ENCODE measurements around the gene CADM1.

CADM1 gene

DNA sequence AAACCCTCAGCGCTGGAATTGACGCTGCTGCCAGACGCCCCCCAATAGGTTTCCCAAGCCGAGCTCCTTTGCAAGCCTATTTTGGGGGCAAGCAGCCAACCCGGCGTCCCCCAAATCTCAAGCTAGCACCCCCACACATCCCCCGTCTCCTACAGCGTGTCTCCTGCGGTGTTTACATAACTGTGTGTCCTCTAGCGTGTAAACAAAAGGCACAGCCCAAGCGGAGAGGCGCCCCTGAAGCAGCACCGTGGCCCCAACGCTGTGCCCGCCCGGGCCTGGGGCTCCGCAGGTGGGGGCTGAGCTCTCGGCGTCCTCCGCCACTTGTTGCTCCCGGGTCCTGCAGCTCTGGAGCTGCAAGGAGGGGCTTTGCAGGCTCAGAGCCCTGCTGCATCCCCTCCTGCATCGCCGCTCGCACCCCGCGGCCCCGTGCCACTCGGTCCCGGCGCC is 1.6 kb downstream of the CADM1 start:
- Histone ChIP-seq H3K36me3 (replicated peaks) (no peaks in the 10 kb centered on the region), H3K4me1 (peaks cover 19% of the 10 kb centered on the region), H3K9me3 (no peaks in the 10 kb centered on the region), H3K27me3 (ENCODE audit: low read depth) (peaks cover 31% of the 10 kb centered on the region), H3K4me3 (peak overlapping the region; percentile 46)
- in situ Hi-C loops (cut with MboI; ENCODE audit: low sequenced_read_pairs) = no loop called here
- no peak for DNase-seq (ENCODE audit: low spot score in 2 of 2)

DNA sequence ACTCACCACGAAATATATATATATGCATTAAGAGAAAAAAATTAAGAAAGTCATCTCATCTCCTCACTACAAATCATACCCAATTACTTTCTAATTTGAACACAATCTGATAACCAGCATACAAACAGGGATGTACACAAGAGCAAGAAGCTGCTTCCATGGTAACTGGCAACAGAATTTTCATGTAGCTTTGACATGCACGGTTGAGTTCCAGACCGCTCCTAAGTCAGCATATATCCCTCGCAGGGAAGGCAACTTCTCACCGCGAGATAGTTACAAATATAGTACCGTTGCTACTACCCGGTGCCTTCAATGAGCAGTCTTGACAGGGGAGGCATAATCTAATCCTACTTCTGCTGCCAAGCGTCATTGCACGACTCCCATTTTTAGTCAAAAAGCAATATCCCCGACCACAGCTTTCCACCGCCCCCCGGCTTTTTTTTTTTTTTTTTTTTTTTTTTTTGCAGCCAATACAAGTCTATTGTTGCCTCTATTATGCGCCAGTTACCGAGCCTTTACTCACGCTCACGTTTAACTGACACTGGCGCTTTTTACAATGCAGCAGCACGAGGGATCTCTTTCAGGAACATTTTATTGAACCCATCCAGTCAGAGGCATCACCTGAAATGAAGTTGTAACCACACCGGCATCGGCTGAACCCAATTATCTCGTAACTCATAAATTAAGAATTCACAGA is 2.2 kb downstream of the CADM1 start:
- peaks cover 22% of the 10 kb centered on the region for H3K4me1 ChIP-seq
- peak; percentile 9 to 18 for DNase-seq (ENCODE audit: low spot score in 2 of 2)
- peaks cover 25% of the 10 kb centered on the region for H3K27me3 ChIP-seq (ENCODE audit: low read depth)
- no peaks in the 10 kb centered on the region for H3K36me3 ChIP-seq (replicated peaks)
- in situ Hi-C loops (cut with MboI; ENCODE audit: low sequenced_read_pairs) = no loop called here
- peak overlapping the region; percentile 46 for H3K4me3 ChIP-seq
- H3K9me3 ChIP-seq = no peaks in the 10 kb centered on the region

DNA sequence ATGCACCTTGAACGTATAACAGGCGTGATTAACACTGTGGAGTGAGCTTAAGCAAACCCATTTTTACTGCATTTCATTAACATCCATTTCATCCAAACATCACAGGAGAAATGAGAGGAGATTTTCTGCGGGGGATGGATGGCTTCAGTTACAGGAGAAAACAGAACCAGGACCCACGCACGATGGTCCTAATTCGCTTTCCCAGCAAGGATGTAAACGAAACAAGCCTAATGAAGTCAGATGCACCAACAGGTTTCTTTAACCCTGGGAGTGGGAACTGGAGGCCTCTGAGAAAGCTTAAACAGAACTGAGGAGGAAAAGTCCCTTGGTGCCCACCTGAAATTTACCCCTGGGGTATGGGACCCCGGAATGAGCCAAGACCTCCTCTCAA is 2.7 kb downstream of the CADM1 start:
- peaks cover 22% of the 10 kb centered on the region for H3K4me1 ChIP-seq
- H3K27me3 ChIP-seq (ENCODE audit: low read depth) = peaks cover 19% of the 10 kb centered on the region
- in situ Hi-C loops (cut with MboI; ENCODE audit: low sequenced_read_pairs) = no loop called here
- no peaks in the 10 kb centered on the region for H3K36me3 ChIP-seq (replicated peaks)
- H3K4me3 ChIP-seq = no peak overlapping the region
- DNase-seq (ENCODE audit: low spot score in 2 of 2) = no peak
- no peaks in the 10 kb centered on the region for H3K9me3 ChIP-seq

DNA sequence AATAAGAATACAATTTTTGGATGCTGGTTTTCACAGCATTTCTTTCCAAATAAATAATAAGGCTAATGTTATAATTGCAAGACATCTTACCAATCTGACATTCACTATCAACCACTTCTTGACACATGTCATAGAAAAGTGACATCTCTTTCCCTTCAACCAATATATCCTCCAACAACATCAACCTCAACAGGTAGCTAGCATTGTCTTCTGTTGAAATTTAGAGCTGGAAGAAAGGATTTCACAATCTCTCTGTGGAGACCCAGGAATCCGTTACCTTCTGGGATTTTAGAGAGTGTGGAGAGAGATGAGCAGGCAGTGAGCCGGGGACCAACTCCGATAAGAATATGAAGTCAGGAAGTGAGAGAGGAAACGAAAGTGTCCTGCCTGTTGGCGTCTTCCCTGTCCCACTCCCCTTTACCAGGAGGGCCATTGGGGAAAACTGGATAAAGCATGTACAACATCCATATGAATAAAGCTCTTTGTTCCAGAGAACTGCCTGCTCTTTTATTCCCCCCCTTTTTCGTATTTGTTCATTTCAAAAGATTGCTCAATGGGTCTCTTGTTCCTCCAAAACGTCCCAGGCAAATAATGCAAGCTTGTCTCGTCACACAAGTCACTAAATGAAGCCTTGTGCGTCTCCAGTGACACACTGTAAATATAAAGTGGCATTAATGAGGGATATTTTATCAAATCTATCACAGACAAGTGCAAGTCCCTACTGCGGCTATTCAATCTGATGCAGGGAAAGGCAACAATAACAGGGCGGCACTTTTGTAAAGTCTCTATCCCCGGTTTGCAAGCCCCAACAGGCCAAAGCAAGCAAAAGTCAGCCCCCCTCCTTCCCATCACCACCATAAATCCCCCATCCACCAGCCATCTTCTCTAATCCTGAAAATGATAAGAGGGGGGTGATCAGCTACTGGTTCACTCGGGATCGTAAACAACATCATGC is 3.4 kb downstream of the CADM1 start:
- H3K4me3 ChIP-seq = 0 out of 2 replicates have a peak overlapping the region, but pooled peaks have one; percentile 4
- H3K4me1 ChIP-seq = peaks cover 22% of the 10 kb centered on the region
- H3K36me3 ChIP-seq (replicated peaks) = no peaks in the 10 kb centered on the region
- no peaks in the 10 kb centered on the region for H3K9me3 ChIP-seq
- peaks cover 17% of the 10 kb centered on the region for H3K27me3 ChIP-seq (ENCODE audit: low read depth)
- in situ Hi-C loops (cut with MboI; ENCODE audit: low sequenced_read_pairs) = no loop called here
- DNase-seq (ENCODE audit: low spot score in 2 of 2) = peak; percentile 26 to 66

DNA sequence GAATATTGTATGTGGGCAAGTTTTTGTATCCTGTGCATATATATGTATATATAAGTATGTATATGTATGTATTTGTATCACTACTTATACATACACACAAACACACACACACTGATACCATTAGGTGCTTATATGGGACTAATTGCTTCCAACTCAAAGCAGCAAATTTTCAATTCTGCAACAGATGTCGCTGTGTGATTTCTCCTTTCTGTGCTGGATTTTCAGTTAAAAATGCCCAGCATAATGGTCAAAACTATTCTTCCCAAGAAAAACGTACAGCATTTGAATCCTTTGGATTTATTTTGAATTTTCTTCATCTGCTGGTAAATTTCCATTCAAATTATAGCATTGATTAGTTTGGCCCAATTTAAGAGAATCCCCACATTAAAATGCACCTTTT is 4.3 kb downstream of the CADM1 start:
- no peak for DNase-seq (ENCODE audit: low spot score in 2 of 2)
- Histone ChIP-seq H3K36me3 (replicated peaks) (no peaks in the 10 kb centered on the region), H3K4me3 (no peak overlapping the region), H3K27me3 (ENCODE audit: low read depth) (peaks cover 13% of the 10 kb centered on the region), H3K9me3 (no peaks in the 10 kb centered on the region), H3K4me1 (peaks cover 22% of the 10 kb centered on the region)
- in situ Hi-C loops (cut with MboI; ENCODE audit: low sequenced_read_pairs) = no loop called here

DNA sequence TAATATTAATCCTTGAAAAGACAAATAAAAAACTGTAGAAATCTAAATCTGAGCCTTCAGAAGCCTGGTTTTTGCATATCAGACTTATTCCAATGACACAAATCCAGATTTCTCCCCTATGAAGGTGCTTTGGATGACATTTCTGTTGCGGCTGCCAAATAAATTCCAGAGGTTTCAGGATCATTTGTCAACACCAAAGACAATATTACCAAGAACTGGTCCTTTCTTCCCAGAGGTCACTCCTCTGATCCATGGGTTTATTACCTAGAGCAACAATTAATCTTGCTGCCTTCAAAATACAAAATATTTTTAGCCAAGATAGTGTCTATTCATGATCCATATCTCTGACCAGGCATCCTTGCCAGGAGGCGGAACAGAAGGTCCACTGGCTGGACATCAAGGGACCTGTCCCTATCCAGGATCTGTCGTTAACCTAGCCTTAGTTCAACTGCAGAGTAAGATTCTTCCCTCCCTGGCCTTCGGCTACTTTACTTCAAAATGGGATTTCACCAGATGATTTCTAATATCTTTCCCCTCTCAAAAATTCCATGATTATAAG is 4.9 kb downstream of the CADM1 start:
- H3K4me3 ChIP-seq = no peak overlapping the region
- in situ Hi-C loops (cut with MboI; ENCODE audit: low sequenced_read_pairs) = no loop called here
- peaks cover 22% of the 10 kb centered on the region for H3K4me1 ChIP-seq
- no peaks in the 10 kb centered on the region for H3K9me3 ChIP-seq
- DNase-seq (ENCODE audit: low spot score in 2 of 2) = no peak
- H3K36me3 ChIP-seq (replicated peaks) = no peaks in the 10 kb centered on the region
- H3K27me3 ChIP-seq (ENCODE audit: low read depth) = peaks cover 13% of the 10 kb centered on the region

DNA sequence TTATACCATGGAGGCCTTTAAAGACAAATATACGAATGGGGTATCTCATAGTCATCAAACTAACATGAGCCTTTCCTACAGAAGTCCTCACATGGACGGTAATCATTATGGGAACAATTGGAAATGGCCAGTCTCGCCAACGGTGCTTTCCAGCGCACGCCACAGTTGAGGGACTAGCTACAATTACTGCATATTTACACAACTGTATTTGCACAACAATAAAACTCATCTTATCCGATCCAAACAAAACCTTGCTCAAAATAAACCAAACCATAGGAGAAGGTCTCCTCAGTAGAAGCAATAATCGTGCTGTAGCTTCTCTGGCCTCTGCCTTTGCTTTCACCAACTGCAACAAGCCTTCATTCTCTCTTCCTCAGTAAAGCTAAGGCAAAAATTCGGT is 5.9 kb downstream of the CADM1 start:
- Histone ChIP-seq H3K9me3 (no peaks in the 10 kb centered on the region), H3K4me3 (no peak overlapping the region), H3K36me3 (replicated peaks) (no peaks in the 10 kb centered on the region), H3K27me3 (ENCODE audit: low read depth) (peaks cover 19% of the 10 kb centered on the region), H3K4me1 (peaks cover 22% of the 10 kb centered on the region)
- peak; percentile 21 to 28 for DNase-seq (ENCODE audit: low spot score in 2 of 2)
- in situ Hi-C loops (cut with MboI; ENCODE audit: low sequenced_read_pairs) = no loop called here

DNA sequence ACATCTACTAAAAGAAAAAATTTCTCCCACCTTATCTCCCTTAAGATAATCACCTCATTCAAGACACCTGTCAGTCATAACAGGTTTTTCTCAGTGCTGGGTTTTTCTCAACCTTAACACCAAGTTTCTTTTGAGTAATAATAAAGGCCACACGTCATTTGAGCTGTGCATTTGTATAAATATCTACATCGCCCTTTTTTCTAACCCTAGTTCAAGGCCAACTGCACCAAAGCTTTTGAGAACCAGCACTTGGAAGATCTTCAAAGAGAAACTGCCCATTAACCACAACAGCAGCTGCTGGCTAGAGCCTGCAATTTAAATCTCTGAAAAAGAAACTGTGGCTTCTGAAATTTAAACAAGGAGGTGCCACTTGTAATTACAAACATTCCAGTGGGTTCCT is 6.9 kb downstream of the CADM1 start:
- H3K4me1 ChIP-seq = peaks cover 18% of the 10 kb centered on the region
- no peak overlapping the region for H3K4me3 ChIP-seq
- no peak for DNase-seq (ENCODE audit: low spot score in 2 of 2)
- H3K27me3 ChIP-seq (ENCODE audit: low read depth) = peaks cover 12% of the 10 kb centered on the region
- no peaks in the 10 kb centered on the region for H3K36me3 ChIP-seq (replicated peaks)
- in situ Hi-C loops (cut with MboI; ENCODE audit: low sequenced_read_pairs) = no loop called here
- no peaks in the 10 kb centered on the region for H3K9me3 ChIP-seq

DNA sequence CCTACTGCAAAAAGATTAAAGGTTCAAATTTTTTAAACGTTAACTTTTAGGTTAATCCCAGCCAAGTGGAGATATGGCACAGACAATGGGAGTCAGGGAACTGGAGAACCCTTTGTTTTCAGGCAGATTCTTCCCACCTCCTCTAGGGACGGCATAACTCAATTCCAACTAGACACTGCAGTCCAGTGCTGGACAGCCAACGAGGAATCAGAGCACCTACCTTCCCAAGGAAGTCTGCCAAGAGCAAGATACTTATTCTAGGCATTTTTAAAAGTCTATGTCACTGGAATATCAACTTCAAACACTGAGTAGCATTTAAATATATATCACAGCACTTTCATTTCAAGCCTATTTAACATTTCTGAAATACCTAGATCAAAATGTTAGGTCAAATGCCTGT is 7.3 kb downstream of the CADM1 start:
- in situ Hi-C loops (cut with MboI; ENCODE audit: low sequenced_read_pairs) = no loop called here
- no peak overlapping the region for H3K4me3 ChIP-seq
- no peaks in the 10 kb centered on the region for H3K9me3 ChIP-seq
- peaks cover 10% of the 10 kb centered on the region for H3K27me3 ChIP-seq (ENCODE audit: low read depth)
- DNase-seq (ENCODE audit: low spot score in 2 of 2) = no peak
- peaks cover 17% of the 10 kb centered on the region for H3K4me1 ChIP-seq
- no peaks in the 10 kb centered on the region for H3K36me3 ChIP-seq (replicated peaks)

DNA sequence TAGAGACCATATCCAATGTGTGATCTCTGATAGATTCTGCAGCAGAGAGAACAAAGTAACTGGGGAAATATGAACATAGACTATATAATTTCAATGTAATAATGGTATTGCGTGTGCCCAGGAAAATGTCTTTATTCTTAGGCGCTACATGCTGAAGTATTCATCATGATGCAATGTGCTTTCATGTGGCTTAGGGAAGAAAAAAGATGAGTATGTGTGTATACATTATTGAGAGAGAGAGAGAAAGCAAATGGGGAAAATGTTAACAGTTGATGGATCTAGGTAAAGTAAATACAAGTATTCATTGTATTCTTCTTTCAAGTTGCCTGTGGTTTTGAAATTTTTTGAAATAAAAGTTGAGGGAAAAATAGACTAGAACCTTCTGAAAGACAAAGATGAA is 10.3 kb downstream of the CADM1 start:
- Histone ChIP-seq H3K9me3 (no peaks in the 10 kb centered on the region), H3K27me3 (ENCODE audit: low read depth) (peaks cover 6% of the 10 kb centered on the region; the same call in 1 of the 2 replicates), H3K4me3 (no peak overlapping the region), H3K36me3 (replicated peaks) (no peaks in the 10 kb centered on the region), H3K4me1 (peaks cover 12% of the 10 kb centered on the region)
- in situ Hi-C loops (cut with MboI; ENCODE audit: low sequenced_read_pairs) = no loop called here
- DNase-seq (ENCODE audit: low spot score in 2 of 2) = no peak

DNA sequence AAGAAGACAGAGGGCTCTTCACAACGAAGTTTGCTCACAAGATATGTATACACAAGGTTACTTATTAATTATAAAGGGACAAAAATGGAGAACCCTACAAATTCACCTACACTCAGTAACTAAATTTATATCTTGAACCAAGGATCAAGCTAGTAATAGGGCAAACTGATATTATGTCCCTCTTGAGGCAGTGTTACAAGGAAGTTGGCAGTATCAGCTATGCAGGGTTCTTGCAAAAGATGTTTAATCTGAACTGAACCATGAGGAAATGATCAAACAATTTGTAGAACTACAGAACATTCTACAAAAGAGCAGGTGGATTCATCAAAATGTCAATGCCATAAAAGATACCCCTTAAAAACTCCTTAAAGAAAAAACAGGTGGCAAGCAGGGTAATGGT is 10.7 kb downstream of the CADM1 start:
- H3K9me3 ChIP-seq = no peaks in the 10 kb centered on the region
- no peak for DNase-seq (ENCODE audit: low spot score in 2 of 2)
- H3K4me3 ChIP-seq = no peak overlapping the region
- H3K4me1 ChIP-seq = peaks cover 9% of the 10 kb centered on the region
- H3K27me3 ChIP-seq (ENCODE audit: low read depth) = peaks cover 6% of the 10 kb centered on the region; the same call in 1 of the 2 replicates
- no peaks in the 10 kb centered on the region for H3K36me3 ChIP-seq (replicated peaks)
- in situ Hi-C loops (cut with MboI; ENCODE audit: low sequenced_read_pairs) = no loop called here

DNA sequence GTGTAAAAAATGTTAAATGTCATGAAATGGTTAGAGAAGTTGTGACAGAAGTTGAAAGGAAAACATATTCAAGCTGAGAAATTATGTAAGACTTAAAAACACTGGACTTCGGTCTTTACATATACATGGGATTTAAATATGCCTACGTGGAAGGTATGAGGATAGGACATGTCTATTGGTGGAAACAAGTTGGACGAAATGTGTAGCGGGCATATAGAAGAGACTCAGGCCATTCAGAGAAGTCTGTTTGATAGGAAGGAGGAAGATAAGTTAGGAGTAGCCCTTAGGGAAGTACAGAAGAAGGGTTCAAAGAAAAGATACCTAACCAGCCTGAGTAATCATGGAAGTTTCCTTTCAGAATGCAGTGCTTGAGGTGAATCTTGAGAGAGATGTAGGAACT is 14.7 kb downstream of the CADM1 start:
- peaks cover 6% of the 10 kb centered on the region; the same call in 1 of the 2 replicates for H3K27me3 ChIP-seq (ENCODE audit: low read depth)
- DNase-seq (ENCODE audit: low spot score in 2 of 2) = no peak

DNA sequence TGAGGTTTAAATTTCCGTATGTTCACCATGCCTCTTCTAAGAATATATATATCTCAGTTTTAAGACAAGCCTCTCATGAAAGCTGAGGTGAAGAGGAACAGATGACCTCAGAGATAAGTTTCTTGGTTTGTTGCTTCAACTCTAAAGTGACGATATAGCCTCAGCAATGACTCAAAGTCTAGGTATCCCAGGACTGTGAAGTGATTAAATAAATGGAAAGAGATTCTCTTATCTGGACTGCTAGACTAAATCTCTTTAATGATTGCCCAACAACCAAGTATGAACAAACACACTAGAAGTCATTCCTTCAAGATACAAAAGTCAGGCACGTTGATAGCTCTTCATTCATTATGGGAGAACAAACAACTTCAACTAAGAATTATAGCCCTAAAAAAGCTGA is 15.3 kb downstream of the CADM1 start:
- Histone ChIP-seq H3K9me3 (no peaks in the 10 kb centered on the region), H3K36me3 (replicated peaks) (no peaks in the 10 kb centered on the region), H3K4me3 (no peak overlapping the region), H3K4me1 (no peaks in the 10 kb centered on the region), H3K27me3 (ENCODE audit: low read depth) (peaks cover 6% of the 10 kb centered on the region; the same call in 1 of the 2 replicates)
- no peak for DNase-seq (ENCODE audit: low spot score in 2 of 2)
- in situ Hi-C loops (cut with MboI; ENCODE audit: low sequenced_read_pairs) = no loop called here

More for the DNA sequence above, 14.7 kb downstream of the CADM1 start:
- Histone ChIP-seq H3K4me3 (no peak overlapping the region), H3K4me1 (no peaks in the 10 kb centered on the region), H3K9me3 (no peaks in the 10 kb centered on the region), H3K36me3 (replicated peaks) (no peaks in the 10 kb centered on the region)
- in situ Hi-C loops (cut with MboI; ENCODE audit: low sequenced_read_pairs) = no loop called here

DNA sequence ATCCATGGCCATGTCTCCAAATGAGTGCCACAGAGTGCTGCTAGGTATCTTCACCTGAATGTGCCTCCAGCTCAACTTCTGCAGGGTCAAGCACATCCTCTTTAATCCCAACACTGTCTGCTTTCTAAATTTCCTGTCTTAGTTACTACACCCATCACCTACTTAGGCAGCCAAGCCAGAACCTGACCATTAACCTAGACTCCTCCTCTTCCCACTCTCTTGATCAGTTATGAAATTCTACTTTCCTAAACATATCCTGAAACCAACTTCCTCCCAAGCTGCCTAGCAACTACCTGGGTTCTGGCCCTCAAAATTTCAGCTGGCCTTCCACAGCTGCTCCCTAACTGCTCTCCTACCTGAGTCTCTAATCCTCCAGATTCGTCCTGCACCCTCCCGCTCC is 22.7 kb downstream of the CADM1 start:
- no peaks in the 10 kb centered on the region for H3K36me3 ChIP-seq (replicated peaks)
- no peaks in the 10 kb centered on the region; the same call in 1 of the 2 replicates for H3K27me3 ChIP-seq (ENCODE audit: low read depth)
- no peaks in the 10 kb centered on the region for H3K4me1 ChIP-seq
- no peak for DNase-seq (ENCODE audit: low spot score in 2 of 2)
- in situ Hi-C loops (cut with MboI; ENCODE audit: low sequenced_read_pairs) = no loop called here
- no peaks in the 10 kb centered on the region for H3K9me3 ChIP-seq
- H3K4me3 ChIP-seq = no peak overlapping the region
